Left colon (tissue), 2 donors: ENCODE results near the gene RGS3. TPM values are rescaled to one million over a fixed set of nuclear protein-coding genes. Genes with fewer than 3 reads are reported as not detected.
A peak's percentile ranks its signal among the peaks of the same experiment; 100 is the strongest.
"Not testable (repeated sequence)": the region's sequence is repeated elsewhere in the genome, so short reads cannot be mapped to it uniquely, and the experiment has no call there.

Source experiments
- ATAC-seq: fragments of 200-7000 bp; cut with Tn5 transposase; one replicate; pipeline ENCODE4 v1.9.1; 2020; ENCODE audit warnings: mild to moderate bottlenecking, moderate library complexity
- DNase-seq, 2 donors: peaks; one replicate each; pipeline ENCODE4 v3.0.0-alpha.2; 2020
- intact Hi-C, 2 donors: fragments of 100-400 bp; cut with DNase I in 1 of 2; cut with micrococcal nuclease in 1 of 2; formaldehyde crosslinking; loops; one replicate each; pipeline versions ENCODE4 v1.11.2 to v1.14.0; 2022; cut with DNase I, micrococcal nuclease
- long read RNA-seq: library from polyadenylated mRNA; unstranded; transcript quantifications from one replicate; pipeline ENCODE4 v2.0.0, GENCODE V29; 2021
- total RNA-seq, 2 donors: library from RNA; stranded (reverse); fragmentation: NEBNext Ultra II Directional; extraction: Animal tissue kit (Norgen Biotek cat#: 25700); gene quantifications; one replicate each; pipeline ENCODE4 v1.2.1, GENCODE V29; 2021
- donor health status: DM: no; HTN: no; CAD: no.
- donor health status: DM: yes; HTN: yes; CAD: no.

The RGS3 gene
- 10 to 100 TPM; 59.6 to 74.8 TPM for total RNA-seq
- long read RNA-seq, full-length matches to known transcripts: 18 of 47 reads
- long read RNA-seq, partial matches to known transcripts: 15 of 47 reads
- long read RNA-seq, other reads (novel, unspliced or antisense): 14 of 47 reads

DNA sequence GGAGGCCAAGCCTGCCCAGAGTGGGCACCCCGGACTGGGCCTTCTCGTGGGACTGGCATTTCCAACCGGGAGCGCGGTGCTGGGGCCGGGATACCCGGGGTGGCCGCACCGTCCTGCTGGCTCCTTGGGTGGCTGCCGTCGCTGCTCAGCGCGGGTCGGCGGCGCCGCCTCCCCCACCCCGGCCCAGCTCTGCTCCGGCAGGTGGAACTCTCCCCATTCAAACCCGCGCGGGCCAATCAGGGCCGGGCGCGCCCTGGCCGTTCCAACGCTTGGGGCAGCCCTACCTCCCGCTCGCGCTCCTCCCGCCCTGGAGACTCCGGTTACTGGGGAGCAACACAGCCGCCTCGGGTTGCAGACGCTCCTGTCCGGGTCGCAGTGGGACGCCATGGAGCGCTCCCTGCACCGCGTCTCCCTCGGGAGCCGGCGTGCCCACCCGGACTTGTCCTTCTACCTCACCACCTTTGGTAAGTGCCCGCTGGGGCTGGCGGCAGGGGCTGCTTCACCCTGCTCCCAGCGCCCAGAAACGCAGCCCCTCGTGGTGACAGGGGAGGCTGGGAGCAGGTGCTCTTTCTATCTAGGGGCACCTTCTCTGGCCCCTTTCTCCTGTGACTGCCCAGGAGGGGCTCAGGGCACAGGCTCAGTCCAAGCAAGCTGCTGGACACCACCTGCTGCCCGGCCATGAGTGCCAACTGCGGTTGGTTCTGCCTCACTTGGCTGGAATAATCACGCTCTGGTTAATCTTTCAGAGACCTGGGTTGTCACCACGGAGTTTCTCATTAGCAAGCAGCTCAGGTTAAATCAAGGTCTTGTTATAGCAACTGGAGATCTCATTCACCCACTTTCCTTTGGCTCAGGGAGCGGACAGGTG is at the start of gene RGS3:
Gene RGS3 (plus strand): TSS at position 310 of the 868 bp plus-strand sequence. CDS start 76 bp downstream, at position 386.
- peak; percentile 85 to 86 for DNase-seq
- peak; percentile 97 for ATAC-seq
- intact Hi-C loops: no loop called here

GRCh38 chr9:113416149-113416721 is 47.3 kb upstream of the RGS3 start:
- intact Hi-C loops: no loop called here
- ATAC-seq (no peak), DNase-seq (no peak)

DNA sequence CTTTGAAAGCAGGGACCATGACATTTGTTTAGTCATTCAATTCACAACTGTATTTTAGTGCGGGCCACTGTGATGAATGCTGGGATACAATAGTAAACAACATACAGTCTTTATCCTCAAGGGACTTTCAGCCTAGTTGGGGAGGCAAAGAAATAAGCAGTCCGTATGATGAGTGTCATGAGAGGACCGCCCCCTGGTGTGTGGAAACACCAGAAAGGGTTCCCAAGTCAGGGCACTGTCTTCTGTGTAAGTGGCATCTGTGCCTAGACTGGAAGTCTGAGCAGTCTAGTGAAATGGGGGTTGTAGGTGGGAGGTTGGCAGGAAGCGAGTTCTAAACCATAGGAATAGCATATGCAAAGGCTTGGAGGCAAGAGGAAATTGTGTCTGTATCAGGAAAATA is 46.2 kb upstream of the RGS3 start:
- intact Hi-C loops: no loop called here
- no peak for DNase-seq
- no peak for ATAC-seq

- DNase-seq (no peak), ATAC-seq (no peak)
- intact Hi-C loops: no loop called here
These were observed 41.8 kb upstream of the RGS3 start for GRCh38 chr9:113421726-113422125.

DNA sequence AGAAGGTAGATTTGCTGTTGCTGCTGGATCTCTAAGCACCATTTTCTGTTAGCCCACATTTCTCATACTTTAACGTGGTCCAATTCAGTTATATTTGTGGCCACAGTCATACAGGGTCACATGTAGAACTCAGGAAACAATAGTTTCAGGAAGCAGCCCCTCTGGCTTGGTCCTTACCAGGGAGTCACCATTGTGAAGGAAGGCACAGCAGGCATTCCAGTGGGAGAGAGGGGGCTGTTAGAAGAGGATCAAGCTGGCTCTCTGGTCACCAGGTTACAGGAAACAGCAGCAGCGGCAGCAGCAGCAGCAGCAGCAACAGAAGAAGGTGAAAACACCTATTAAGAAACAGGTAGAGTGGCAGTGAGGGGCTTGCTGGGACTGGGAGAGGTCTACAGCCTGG is 38.5 kb upstream of the RGS3 start:
- ATAC-seq (no peak), DNase-seq (no peak)
- intact Hi-C loops: no loop called here

DNA sequence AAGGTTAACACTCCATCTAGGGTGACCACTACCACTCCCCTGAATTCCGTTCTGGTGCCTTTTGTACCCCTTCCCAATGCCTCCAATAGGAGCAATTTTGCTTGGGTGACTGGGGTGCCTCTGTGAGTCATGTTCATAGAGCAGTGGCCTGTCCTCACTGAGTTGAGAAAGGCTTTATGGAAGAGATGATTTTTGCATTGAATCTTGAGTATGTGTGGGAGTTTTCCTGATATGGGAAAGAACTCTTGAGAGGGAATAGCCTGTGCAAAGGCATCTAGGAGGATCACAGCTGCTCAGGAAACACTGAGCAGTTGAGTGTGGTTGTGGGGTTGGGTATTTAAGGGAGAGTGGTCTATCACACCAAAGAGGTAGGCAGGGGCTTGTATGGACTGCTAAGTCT is 36.8 kb upstream of the RGS3 start:
- ATAC-seq (no peak), DNase-seq (no peak)
- intact Hi-C loops: no loop called here

DNA sequence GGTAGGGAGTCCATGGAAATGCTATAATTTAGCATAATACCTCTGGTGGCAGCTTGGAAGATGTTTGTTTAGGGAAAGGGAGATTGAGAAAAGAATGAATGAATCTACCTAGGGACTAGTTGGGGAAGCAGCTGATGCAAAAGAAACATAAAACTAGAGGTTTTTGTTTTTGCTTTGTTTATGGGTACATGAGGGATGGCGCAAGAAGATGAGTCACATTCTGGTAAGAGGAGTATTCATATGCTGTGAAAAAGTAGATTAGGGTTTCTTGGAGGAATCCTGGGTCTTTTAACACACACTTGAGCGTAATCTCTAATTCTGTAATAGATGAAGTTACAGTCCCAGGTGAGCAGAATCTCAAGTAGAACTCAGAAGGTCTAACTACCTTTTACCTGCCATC is 35.9 kb upstream of the RGS3 start:
- intact Hi-C loops: no loop called here
- no peak for ATAC-seq
- no peak for DNase-seq

- DNase-seq (no peak), ATAC-seq (no peak)
- intact Hi-C loops: no loop called here
These were observed 35.4 kb upstream of the RGS3 start for GRCh38 chr9:113428062-113428615.

GRCh38 chr9:113431191-113431590 is 32.3 kb upstream of the RGS3 start:
- intact Hi-C loops: no loop called here
- no peak for ATAC-seq
- DNase-seq: no peak

GRCh38 chr9:113436728-113437515 is 26.6 kb upstream of the RGS3 start:
- intact Hi-C loops: no loop called here

GRCh38 chr9:113437716-113438115 is 25.8 kb upstream of the RGS3 start:
- DNase-seq, intact Hi-C loops, ATAC-seq: not testable (repeated sequence)

More at GRCh38 chr9:113436728-113437515, 26.6 kb upstream of the RGS3 start:
- no peak for DNase-seq
- no peak for ATAC-seq

DNA sequence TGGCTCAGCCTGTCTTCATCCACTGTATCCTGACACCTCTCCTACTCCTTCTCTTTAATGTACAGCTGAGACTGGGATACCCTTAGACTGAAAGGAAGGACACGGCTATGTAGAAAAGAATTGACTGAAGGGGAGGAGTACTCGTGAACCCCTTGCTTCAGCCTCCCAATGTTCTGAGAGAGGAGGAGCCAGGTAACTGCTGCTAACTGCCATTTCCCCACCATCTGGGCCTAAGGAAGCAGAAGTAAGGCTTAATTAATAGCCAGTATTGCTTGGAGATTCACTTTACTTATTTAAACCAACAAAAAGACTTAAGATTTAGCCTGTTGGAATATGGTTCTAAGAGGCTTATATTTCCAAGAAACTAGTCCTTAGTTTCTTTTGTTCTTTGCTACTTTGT is 18.8 kb upstream of the RGS3 start:
- ATAC-seq: no peak
- DNase-seq: no peak

GRCh38 chr9:113446323-113446740 is 17.2 kb upstream of the RGS3 start:
- peak; percentile 63 for ATAC-seq
- DNase-seq: no peak

More for the DNA sequence above, 18.8 kb upstream of the RGS3 start:
- intact Hi-C loops: loop anchor here in 1 of 2 donors (5.0 kb wide), 1 partner anchor 213 kb away; no protein-coding TSS in a partner anchor

DNA sequence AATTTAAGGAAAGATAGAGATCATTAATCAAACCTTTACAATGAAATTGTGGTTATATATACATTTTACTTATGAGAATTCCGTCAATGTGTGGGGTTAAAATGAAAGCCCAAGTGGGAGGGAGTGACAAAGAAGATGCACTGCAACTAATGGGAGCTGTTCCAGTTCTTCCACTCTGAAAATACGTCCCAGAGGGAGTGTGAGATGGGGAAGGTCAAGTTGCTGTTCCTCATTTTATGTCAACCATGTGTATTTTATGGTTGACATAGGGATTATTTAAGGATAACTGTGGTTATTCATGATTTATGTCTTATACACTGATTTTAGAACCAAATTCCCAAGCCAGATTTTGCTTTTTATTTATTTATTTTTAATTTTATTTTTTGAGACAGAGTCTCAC is 14.2 kb upstream of the RGS3 start:
- ATAC-seq: no peak
- intact Hi-C loops: loop anchor here in 1 of 2 donors (5.0 kb wide), 1 partner anchor 208 kb away; no protein-coding TSS in a partner anchor
- DNase-seq: no peak

More at GRCh38 chr9:113446323-113446740, 17.2 kb upstream of the RGS3 start:
- intact Hi-C loops: loop anchor here (2.0 to 5.0 kb wide), 3 partner anchors 138 to 211 kb away; no protein-coding TSS in a partner anchor

GRCh38 chr9:113452113-113452605 is 11.4 kb upstream of the RGS3 start:
- DNase-seq (no peak), ATAC-seq (no peak)
- intact Hi-C loops: no loop called here

DNA sequence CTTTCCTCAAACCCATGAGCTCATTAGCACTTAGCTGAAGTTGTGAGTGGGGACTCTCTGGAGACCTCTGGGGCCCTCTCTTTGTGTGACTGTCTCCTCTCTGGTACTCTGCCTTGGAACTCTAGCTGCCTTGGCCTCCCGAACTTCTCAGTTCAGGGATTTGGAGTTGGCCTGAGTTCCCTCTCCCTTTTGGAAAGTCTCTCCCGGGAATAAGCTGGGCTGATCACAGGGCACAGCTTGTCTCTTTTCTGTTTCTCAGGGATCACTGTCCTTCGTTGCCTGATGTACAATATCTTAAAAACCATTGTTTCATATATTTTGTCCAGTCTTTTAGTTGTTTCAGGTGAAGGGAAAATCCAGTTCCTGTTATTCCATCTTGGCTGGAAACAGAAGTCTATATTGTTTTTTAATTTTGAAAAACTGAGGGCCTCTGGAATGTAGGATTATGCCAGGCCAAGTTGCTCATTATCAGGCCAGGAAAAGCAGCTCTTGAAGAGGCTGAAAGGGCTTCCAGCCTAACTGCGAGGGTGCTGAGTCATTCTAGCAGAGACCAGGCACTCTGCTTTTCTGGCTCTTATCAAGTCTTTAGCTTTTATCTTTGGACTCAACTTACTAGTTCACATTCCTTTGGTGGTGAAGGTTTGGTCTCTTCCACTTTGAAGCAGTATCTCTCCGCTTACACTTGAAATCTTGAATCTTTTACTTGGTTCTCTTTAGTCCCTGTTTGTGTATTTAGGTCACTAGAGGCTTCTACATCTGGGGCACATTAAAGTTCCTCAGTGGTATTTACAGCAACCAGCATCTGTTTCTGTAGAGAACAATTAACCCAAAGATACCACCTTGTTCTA is 8.4 kb upstream of the RGS3 start:
- intact Hi-C loops: no loop called here
- ATAC-seq (peak; percentile 31), DNase-seq (no peak)

- DNase-seq (no peak), ATAC-seq (no peak)
- intact Hi-C loops: no loop called here
These were observed 7.3 kb upstream of the RGS3 start for GRCh38 chr9:113456235-113456634.

- intact Hi-C loops: no loop called here
- DNase-seq (no peak), ATAC-seq (no peak)
These were observed 2.2 kb upstream of the RGS3 start for GRCh38 chr9:113461285-113461684.
